Liver (tissue), 3 donors: Measurements from ENCODE around the gene RGS3.

Source experiments
- CTCF ChIP-seq: fragments of 150-350 bp; IDR thresholded peaks from 2 replicates; pipeline ENCODE4 v1.5.1; 2017; ENCODE audit warnings: improper control_type of control experiment, low read depth, low read length; ENCODE audit not compliant: missing input control
- GABPA ChIP-seq, 2 donors: IDR thresholded peaks in 1 of 2; conservative IDR thresholded peaks in 1 of 2; 2 replicates each; pipeline ENCODE4 v1.6.1; 2016; ENCODE audit warnings: antibody characterized with exemption in 2 of 2, mild to moderate bottlenecking in 1 of 2, moderate library complexity in 1 of 2
- JUND ChIP-seq, 2 donors: IDR thresholded peaks; 2 replicates each; pipeline ENCODE4 v1.6.1; 2016; ENCODE audit warnings: antibody characterized with exemption in 2 of 2
- MAX ChIP-seq: IDR thresholded peaks from 2 replicates; pipeline ENCODE4 v1.6.1; 2016; ENCODE audit warnings: antibody characterized with exemption
- REST ChIP-seq: IDR thresholded peaks from 2 replicates; pipeline ENCODE4 v1.6.1; 2016; ENCODE audit warnings: antibody characterized with exemption, mild to moderate bottlenecking
- RXRA ChIP-seq, 2 donors: IDR thresholded peaks; 2 replicates each; pipeline ENCODE4 v1.6.1; 2017 to 2018; ENCODE audit warnings: antibody characterized with exemption in 2 of 2, mild to moderate bottlenecking in 1 of 2
- TAF1 ChIP-seq: conservative IDR thresholded peaks from 2 replicates; pipeline ENCODE4 v1.6.1; 2016; ENCODE audit warnings: antibody characterized with exemption, mild to moderate bottlenecking
- TF ChIP-seq, protein P1 (sequence below): IDR thresholded peaks from 2 replicates; pipeline ENCODE4 v1.6.1; 2016; ENCODE audit warnings: antibody characterized with exemption
- donor health status: healthy.
- donor health status: healthy.

- no peak for TF ChIP-seq GABPA (IDR thresholded peaks at IDR 0.05 in 1 of 2, conservative IDR thresholded peaks at IDR 0.05 in 1 of 2)
- TF ChIP-seq MAX, result no peak
- TF ChIP-seq CTCF, result no peak
- no peak for TF ChIP-seq JUND (IDR thresholded peaks at IDR 0.05)
- no peak for TF ChIP-seq RXRA (IDR thresholded peaks at IDR 0.05)
- TF ChIP-seq, protein P1, sequence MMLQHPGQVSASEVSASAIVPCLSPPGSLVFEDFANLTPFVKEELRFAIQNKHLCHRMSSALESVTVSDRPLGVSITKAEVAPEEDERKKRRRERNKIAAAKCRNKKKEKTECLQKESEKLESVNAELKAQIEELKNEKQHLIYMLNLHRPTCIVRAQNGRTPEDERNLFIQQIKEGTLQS, result no peak
- TF ChIP-seq TAF1, result no peak
- no peak for TF ChIP-seq REST
These were observed 79.2 kb downstream of the RGS3 start for GRCh38 chr9:113542741-113543140.
